HL-60 (cell line): Measurements from ENCODE around the gene S100P.
"Not testable (repeated sequence)": the region's sequence is repeated elsewhere in the genome, so short reads cannot be mapped to it uniquely, and the experiment has no call there.

ENCODE experiments used
- DNase-seq, 2 experiments: peaks; one replicate each; pipeline ENCODE4 v3.0.0-alpha.2; 2010 to 2020; ENCODE audit warnings: low read depth in 1 of 2, low spot score in 1 of 2
- H3K27ac ChIP-seq: fragments of 250-450 bp; sonication (Bioruptor Pico); replicated peaks from 2 replicates; pipeline ENCODE4 v1.5.1; 2020; ENCODE audit warnings: mild to moderate bottlenecking, moderate library complexity
- H3K27me3 ChIP-seq: fragments of 250-450 bp; sonication (Bioruptor Pico); 2 replicates; pipeline ENCODE4 v1.5.1; 2021; ENCODE audit warnings: mild to moderate bottlenecking, moderate library complexity; ENCODE audit not compliant: insufficient read depth, poor library complexity, severe bottlenecking
- H3K4me3 ChIP-seq: replicated peaks from 2 replicates; pipeline ENCODE4 v1.5.1; 2011; ENCODE audit warnings: mild to moderate bottlenecking, control low read depth, low read length; ENCODE audit not compliant: insufficient read depth
- GABPA ChIP-seq: IDR thresholded peaks from 2 replicates; pipeline ENCODE4 v1.6.1; 2012; ENCODE audit warnings: low read depth
- POLR2AphosphoS5 ChIP-seq: IDR thresholded peaks from 2 replicates; pipeline ENCODE4 v1.6.1; 2012; ENCODE audit warnings: low read depth
- SPI1 ChIP-seq: IDR thresholded peaks from 2 replicates; pipeline ENCODE4 v1.6.1; 2012; ENCODE audit warnings: low read depth, mild to moderate bottlenecking, borderline replicate concordance
- TF ChIP-seq, protein P1 (sequence below): IDR thresholded peaks from one replicate; pipeline ENCODE4 v1.5.1; 2011; ENCODE audit warnings: low read length, control low read depth, inconsistent platforms; ENCODE audit not compliant: insufficient read depth
- TF ChIP-seq, protein P2 (sequence below): IDR thresholded peaks from 2 replicates; pipeline ENCODE4 v1.6.1; 2012; ENCODE audit warnings: low read depth; ENCODE audit not compliant: insufficient replicate concordance

S100P gene

DNA sequence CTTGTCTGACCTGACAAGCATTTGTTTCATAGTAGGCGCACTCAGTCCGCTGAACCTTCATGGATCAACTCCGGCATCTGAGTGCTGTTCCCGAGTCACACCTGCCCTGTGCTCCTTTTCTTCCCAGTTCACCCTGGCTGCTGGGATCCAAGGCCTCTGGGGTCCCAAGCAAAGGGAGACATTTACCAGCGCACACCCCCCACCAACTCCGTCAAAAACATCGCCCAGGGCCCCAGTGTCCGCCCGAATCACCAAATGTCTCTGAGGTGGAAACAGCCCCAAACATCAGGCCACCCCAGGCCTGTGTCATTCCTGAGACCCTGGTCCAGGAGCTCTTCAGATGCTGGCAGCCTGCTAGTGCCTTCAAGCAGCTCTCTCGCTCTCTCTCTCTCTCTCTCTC, 27.4 kb downstream of the S100P start:
- Histone ChIP-seq H3K27me3 (no peaks in the 10 kb centered on the region), H3K4me3 (no peak overlapping the region), H3K27ac (no peak overlapping the region)
- no peak for TF ChIP-seq SPI1
- DNase-seq: no peak

DNA sequence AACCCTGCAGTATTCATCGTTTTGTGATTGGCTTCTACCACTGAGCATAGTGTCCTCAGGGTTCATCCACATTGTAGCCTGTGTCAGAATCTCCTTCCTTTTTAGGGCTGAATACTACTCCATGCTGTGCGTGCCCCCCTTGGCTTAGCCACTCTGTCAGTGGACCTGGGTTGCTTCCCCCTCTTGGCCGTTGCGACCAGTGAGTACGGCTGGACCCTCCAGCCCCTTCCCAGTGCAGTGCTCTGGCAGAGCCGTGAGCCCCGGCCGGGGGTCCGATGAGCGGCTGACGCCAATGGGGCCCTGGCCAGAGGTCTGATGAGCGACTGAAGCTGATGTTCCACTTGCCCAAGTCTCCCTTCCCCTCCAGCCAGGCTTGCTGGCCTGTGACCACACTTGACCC, 29.2 kb downstream of the S100P start:
- Histone ChIP-seq H3K4me3 (no peak overlapping the region), H3K27ac (no peak overlapping the region), H3K27me3 (no peaks in the 10 kb centered on the region)
- no peak for TF ChIP-seq GABPA
- TF ChIP-seq POLR2AphosphoS5: no peak
- TF ChIP-seq, protein P1, sequence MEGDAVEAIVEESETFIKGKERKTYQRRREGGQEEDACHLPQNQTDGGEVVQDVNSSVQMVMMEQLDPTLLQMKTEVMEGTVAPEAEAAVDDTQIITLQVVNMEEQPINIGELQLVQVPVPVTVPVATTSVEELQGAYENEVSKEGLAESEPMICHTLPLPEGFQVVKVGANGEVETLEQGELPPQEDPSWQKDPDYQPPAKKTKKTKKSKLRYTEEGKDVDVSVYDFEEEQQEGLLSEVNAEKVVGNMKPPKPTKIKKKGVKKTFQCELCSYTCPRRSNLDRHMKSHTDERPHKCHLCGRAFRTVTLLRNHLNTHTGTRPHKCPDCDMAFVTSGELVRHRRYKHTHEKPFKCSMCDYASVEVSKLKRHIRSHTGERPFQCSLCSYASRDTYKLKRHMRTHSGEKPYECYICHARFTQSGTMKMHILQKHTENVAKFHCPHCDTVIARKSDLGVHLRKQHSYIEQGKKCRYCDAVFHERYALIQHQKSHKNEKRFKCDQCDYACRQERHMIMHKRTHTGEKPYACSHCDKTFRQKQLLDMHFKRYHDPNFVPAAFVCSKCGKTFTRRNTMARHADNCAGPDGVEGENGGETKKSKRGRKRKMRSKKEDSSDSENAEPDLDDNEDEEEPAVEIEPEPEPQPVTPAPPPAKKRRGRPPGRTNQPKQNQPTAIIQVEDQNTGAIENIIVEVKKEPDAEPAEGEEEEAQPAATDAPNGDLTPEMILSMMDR: no peak
- TF ChIP-seq, protein P2, sequence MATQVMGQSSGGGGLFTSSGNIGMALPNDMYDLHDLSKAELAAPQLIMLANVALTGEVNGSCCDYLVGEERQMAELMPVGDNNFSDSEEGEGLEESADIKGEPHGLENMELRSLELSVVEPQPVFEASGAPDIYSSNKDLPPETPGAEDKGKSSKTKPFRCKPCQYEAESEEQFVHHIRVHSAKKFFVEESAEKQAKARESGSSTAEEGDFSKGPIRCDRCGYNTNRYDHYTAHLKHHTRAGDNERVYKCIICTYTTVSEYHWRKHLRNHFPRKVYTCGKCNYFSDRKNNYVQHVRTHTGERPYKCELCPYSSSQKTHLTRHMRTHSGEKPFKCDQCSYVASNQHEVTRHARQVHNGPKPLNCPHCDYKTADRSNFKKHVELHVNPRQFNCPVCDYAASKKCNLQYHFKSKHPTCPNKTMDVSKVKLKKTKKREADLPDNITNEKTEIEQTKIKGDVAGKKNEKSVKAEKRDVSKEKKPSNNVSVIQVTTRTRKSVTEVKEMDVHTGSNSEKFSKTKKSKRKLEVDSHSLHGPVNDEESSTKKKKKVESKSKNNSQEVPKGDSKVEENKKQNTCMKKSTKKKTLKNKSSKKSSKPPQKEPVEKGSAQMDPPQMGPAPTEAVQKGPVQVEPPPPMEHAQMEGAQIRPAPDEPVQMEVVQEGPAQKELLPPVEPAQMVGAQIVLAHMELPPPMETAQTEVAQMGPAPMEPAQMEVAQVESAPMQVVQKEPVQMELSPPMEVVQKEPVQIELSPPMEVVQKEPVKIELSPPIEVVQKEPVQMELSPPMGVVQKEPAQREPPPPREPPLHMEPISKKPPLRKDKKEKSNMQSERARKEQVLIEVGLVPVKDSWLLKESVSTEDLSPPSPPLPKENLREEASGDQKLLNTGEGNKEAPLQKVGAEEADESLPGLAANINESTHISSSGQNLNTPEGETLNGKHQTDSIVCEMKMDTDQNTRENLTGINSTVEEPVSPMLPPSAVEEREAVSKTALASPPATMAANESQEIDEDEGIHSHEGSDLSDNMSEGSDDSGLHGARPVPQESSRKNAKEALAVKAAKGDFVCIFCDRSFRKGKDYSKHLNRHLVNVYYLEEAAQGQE: no peak
- TF ChIP-seq SPI1: no peak
- DNase-seq: no peak

- Histone ChIP-seq H3K27me3 (no peaks in the 10 kb centered on the region), H3K4me3 (no peak overlapping the region), H3K27ac (no peak overlapping the region)
- TF ChIP-seq GABPA: no peak
- TF ChIP-seq, protein P2: no peak
- no peak for TF ChIP-seq POLR2AphosphoS5
- TF ChIP-seq, protein P1: no peak
- no peak for TF ChIP-seq SPI1
- no peak for DNase-seq
Observed at GRCh38 chr4:6723851-6724250, 30.2 kb downstream of the S100P start.

DNA sequence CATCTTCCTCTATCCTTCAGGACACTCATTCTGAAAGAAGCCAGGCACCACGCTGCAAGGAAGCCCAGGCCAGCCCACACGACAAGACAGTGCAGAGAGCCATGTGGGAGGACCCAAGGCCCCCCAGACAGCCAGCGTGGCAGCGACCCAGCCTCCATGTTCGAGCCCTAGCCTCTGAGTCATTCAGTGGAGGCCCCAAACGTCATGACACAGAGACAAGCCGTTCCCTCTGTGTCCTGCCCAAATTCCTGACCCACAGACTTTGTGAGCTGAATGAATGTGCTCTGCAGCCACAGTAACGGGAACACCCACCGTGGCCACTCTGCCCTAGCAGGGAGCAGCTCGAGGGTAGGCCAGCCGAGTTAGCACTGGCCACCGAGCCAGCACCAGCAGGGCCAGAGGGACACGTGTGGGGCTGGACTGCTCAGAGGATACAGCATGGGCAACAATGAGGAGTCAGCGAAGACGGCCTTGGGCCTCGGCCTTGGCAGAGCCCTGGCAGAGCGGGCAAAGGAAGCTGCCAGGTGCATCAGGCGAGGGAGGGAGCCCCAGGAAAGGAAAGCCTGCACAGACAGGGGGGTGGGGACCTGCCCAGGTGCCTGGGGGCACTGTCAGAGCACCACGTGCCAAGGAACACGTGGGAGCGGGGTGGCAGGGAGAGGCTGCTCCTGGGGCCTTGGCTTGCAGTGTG, 30.9 kb downstream of the S100P start:
- Histone ChIP-seq H3K4me3 (no peak overlapping the region), H3K27ac (no peak overlapping the region), H3K27me3 (no peaks in the 10 kb centered on the region)
- no peak for TF ChIP-seq SPI1
- TF ChIP-seq POLR2AphosphoS5: no peak
- no peak for TF ChIP-seq GABPA
- TF ChIP-seq, protein P2: no peak
- TF ChIP-seq, protein P1: no peak
- DNase-seq: no peak

DNA sequence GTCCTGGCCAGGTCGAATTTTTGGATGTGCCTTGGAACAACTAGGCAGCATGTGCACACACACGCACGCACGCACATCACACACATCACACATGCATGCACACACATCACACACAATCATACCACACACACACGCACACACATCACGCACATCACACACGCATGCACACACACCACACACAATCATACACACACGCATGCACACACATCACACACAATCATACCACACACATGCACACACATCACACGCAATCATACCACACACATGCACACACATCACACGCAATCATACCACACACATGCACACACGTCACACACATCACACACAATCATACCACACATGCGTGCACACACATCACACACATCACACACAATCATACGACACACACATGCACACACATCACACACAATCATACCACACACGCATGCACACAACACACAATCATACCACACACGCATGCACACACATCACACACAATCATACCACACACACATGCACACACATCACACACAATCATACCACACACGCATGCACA, 31.8 kb downstream of the S100P start:
- not testable (repeated sequence) for H3K4me3 ChIP-seq, H3K27me3 ChIP-seq, DNase-seq, H3K27ac ChIP-seq
